Measurements from ENCODE around the gene ST3GAL5.
A peak's percentile ranks its signal among the peaks of the same experiment; 100 is the strongest.

The ST3GAL5 gene

DNA sequence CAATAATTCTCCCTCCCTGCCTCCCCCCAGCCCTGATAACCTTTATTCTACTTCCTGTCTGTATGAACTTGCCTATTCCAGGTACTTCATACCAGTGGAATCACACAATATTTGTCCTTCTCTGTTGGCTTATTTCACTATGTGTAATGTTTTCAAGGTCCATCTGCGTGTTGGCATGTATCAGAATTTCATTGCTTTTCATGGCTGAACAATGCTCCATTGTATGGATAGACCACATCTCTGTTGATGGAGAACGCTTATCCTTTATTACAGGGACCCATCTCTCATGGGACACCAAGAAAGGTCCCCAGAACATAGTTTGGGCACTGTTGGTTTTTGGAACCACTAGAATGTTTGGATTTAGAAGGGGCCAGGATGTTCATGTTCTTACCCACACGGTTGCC lies 94.8 kb downstream of the ST3GAL5 start:
- no peak for TF ChIP-seq Cebpa-rat (IDR thresholded peaks at IDR 0.05)
- Histone ChIP-seq H3K27ac (no peak overlapping the region), H3K9me3 (replicated peaks in 1 of 11) (no peaks in the 10 kb centered on the region), H3K4me2 (no peak overlapping the region), H3K36me3 (no peaks in the 10 kb centered on the region), H3K9ac (no peak overlapping the region), H3K4me3 (no peak overlapping the region), H3K27me3 (no peaks in the 10 kb centered on the region), H3K4me1 (peaks cover 14 to 30% (median 18%) of the 10 kb centered on the region in 10 experiments; a peak in 19 of 20 replicates), H4K20me1 (peaks cover 0 to 6% (median 0%) of the 10 kb centered on the region in 11 experiments; a peak in 1 of 22 replicates)

DNA sequence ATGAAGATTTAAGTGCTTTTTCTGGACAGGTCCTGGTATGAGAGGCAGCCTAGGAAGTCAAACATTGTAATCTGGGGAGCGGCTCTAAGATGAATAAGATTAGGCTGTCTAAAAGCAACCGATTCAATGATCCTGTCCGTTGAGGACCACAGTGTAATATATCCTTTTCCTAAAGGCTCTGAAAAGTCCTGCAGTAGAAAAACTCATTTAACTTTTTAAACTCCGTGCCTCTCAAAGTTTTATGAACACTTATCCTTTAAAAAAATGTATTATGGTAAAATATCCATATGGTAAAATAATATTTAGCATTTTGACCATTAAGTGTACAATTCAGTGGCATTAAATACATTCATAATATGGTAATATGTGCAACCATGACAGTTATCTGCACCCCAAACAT lies 95.2 kb downstream of the ST3GAL5 start:
- Histone ChIP-seq H3K27me3 (no peaks in the 10 kb centered on the region), H3K4me2 (no peak overlapping the region), H3K36me3 (no peaks in the 10 kb centered on the region), H3K4me3 (no peak overlapping the region), H3K9me3 (replicated peaks in 1 of 11) (no peaks in the 10 kb centered on the region), H4K20me1 (peaks cover 0 to 6% (median 0%) of the 10 kb centered on the region in 11 experiments; a peak in 1 of 22 replicates), H3K4me1 (peaks cover 14 to 30% (median 18%) of the 10 kb centered on the region in 10 experiments; a peak in 19 of 20 replicates), H3K9ac (no peak overlapping the region), H3K27ac (no peak overlapping the region)
- no peak for TF ChIP-seq Cebpa-rat (IDR thresholded peaks at IDR 0.05)

DNA sequence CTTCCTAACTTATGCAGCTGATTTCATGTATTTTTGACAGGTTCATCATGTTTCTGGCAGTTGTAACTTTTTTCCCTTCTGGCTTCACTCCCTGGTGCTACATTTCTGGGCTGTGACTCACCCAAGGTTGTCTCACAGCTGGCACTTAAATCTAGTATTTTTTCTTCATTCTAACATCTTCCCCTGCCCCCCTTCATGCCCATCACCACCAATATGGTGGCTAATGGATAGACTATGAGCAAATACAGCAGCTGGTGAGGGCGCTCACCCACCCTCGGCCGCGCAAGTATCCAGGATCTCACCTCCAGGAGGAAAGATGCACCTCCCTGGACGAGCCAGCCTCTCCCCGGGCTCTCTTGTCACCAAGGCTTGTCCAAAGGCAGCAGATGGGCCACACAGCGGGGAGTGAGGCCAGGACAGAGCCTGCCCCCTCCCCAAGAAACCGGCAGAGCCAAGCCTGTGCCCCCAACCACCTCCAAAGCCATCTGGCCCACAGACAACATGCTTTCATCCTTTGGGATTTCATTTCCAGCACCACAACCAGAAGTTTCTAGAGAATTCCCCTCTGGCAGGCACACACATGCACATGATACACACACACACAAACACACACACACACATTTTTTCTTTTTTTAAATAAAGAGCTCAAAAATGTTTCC lies 95.9 kb downstream of the ST3GAL5 start:
- Histone ChIP-seq H3K9ac (no peak overlapping the region), H4K20me1 (peaks cover 0 to 6% (median 0%) of the 10 kb centered on the region in 11 experiments; a peak in 1 of 22 replicates), H3K4me1 (peaks cover 14 to 30% (median 18%) of the 10 kb centered on the region in 10 experiments; a peak in 19 of 20 replicates), H3K36me3 (no peaks in the 10 kb centered on the region), H3K27me3 (no peaks in the 10 kb centered on the region), H3K4me2 (peak overlapping the region in 4 of 11 experiments; percentile 8 to 35 (median 17); a peak in 2 of 22 replicates), H3K4me3 (no peak overlapping the region), H3K27ac (no peak overlapping the region), H3K9me3 (replicated peaks in 1 of 11) (no peaks in the 10 kb centered on the region)
- no peak for TF ChIP-seq Cebpa-rat (IDR thresholded peaks at IDR 0.05)

DNA sequence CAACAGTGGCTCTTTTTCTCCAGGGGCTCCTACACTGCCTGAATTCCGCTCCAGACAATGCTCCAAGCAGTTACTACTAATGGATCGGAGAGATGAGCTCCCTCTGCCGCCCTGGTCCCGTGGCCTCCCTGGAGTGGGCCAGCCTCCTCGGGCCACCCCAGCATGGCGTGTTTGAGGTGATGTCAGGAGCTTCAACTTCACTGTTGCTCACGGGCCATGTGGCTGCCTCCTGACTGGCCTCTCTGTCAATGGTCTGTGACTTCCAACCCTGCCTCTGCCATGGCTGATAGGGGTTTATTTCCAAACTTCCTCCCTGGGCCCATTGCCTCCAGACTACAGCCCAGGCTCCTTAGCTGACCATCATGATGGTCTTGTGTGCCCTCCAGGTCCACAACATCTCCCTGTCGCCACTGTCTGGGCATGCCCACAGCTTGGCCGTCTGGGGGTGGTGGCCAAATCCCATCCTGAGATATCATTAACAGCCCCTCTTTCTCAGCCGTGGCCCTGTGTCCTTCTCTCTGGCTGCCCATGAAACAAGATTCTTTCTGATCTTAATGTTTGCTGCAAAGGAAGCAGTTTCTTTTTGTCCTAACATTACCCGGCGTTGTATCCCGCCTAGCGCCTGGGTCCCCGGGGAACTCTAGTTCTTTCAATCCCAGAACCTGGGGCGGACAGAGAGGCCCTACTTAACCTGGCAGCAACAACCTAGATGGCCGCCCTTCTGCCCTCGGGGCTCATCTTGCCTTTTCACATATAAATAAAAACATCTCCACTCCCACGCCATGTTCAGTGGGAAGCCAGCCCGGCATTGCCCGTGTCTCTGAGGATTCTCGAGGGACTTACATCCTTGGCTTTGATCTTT lies 96.9 kb downstream of the ST3GAL5 start:
- Histone ChIP-seq H3K4me3 (no peak overlapping the region), H3K4me1 (peaks cover 14 to 30% (median 18%) of the 10 kb centered on the region in 10 experiments; a peak in 19 of 20 replicates), H3K9ac (no peak overlapping the region), H4K20me1 (peaks cover 0 to 6% (median 0%) of the 10 kb centered on the region in 11 experiments; a peak in 1 of 22 replicates), H3K9me3 (replicated peaks in 1 of 11) (no peaks in the 10 kb centered on the region), H3K27me3 (no peaks in the 10 kb centered on the region), H3K36me3 (no peaks in the 10 kb centered on the region), H3K27ac (no peak overlapping the region), H3K4me2 (peak overlapping the region in 6 of 11 experiments; percentile 5 to 35 (median 12); a peak in 8 of 22 replicates)
- TF ChIP-seq Cebpa-rat (IDR thresholded peaks at IDR 0.05): no peak

DNA sequence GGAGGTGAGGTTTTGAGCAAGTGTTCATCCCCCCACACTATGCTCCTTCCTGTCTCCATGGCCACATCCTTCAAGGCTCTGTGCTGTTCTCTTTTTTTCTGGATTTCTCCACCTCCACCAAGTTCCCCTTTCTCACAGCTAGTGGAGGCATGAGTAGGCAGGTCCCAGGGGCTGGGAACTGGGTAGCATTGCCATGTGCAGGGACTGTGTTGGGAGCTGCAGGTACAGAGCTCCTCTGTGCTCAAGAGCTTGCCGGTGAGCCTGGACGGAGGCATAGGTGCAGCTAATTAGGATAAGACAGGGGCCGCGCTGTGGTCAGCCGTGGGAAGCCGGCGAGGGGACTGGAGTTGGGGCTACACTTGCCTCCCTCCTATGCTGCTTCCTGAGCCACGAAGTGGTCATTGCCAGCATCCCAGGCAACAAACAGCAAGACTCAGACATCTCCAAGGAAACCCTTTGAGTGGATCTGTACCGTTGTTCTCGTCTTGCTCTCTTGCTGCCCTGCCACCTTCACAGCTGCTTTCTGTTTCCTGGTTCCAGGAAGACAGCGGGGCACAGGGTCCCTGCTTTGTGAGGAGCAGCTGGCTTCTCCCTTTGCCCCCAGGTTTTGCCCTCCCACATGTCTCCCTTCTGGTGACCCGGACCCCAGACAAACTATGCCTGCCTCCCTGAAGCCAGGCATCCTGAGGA lies 98.1 kb downstream of the ST3GAL5 start:
- H3K27ac ChIP-seq: peak overlapping the region in 1 of 11 experiments; percentile 11; a peak in 1 of 22 replicates
- H4K20me1 ChIP-seq: peaks cover 0 to 3% (median 0%) of the 10 kb centered on the region in 11 experiments; a peak in 1 of 22 replicates
- peak overlapping the region; percentile 24 to 81 (median 59); a peak in 21 of 22 replicates for H3K4me2 ChIP-seq
- H3K27me3 ChIP-seq: peaks cover 0 to 3% (median 0%) of the 10 kb centered on the region in 11 experiments; a peak in 2 of 22 replicates
- peaks cover 15 to 41% (median 27%) of the 10 kb centered on the region in 10 experiments for H3K4me1 ChIP-seq
- H3K9ac ChIP-seq: no peak overlapping the region
- H3K4me3 ChIP-seq: no peak overlapping the region
- TF ChIP-seq Cebpa-rat (IDR thresholded peaks at IDR 0.05): no peak
- H3K36me3 ChIP-seq: no peaks in the 10 kb centered on the region
- no peaks in the 10 kb centered on the region for H3K9me3 ChIP-seq (replicated peaks in 1 of 11)

DNA sequence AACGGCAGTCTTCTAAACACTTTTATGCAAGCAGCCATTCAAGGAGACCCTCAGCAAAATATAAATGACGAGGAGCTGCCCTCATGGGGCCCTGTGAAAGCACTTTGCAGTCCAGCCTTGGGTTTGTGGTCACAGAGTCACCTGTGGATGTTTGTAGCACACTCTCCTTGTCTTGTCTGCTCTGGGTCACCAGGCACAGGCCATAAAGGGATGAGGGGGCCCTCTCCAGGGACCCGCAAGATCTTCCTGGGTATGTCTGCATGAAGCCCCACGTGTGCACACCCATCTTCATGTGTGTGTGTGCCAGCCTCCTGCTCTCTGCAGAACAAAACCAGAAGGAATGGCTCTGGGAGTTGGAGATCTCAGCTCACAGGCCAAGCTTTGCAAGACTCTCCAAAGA lies 98.8 kb downstream of the ST3GAL5 start:
- Histone ChIP-seq H3K36me3 (no peaks in the 10 kb centered on the region), H3K9me3 (replicated peaks in 1 of 11) (no peaks in the 10 kb centered on the region), H3K27me3 (peaks cover 0 to 9% (median 0%) of the 10 kb centered on the region in 11 experiments; a peak in 4 of 22 replicates), H3K4me1 (peaks cover 21 to 47% (median 33%) of the 10 kb centered on the region in 10 experiments), H3K4me3 (no peak overlapping the region), H3K9ac (no peak overlapping the region), H4K20me1 (no peaks in the 10 kb centered on the region; a peak in 1 of 22 replicates), H3K27ac (no peak overlapping the region), H3K4me2 (peak overlapping the region; percentile 24 to 81 (median 59); a peak in 21 of 22 replicates)
- TF ChIP-seq Cebpa-rat (IDR thresholded peaks at IDR 0.05): no peak

DNA sequence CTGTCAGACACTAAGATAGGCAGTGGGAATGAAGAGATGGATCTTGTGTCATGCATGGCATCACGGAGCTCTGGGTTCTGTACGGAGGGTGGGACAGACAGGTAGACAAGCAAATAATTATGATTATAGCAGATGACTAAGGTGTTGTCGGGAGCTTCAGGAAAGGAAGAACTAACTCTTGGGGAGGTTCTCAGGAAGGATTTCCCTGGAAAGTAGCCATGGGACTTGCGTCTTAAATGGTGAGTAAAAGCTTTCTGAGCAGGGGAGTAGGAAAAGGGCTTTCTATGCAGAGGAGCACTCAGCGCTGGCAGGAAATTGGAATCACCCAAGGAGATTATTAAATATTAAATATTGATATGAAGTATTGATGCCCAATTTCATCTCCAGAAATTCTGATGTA lies 99.5 kb downstream of the ST3GAL5 start:
- Histone ChIP-seq H3K4me2 (no peak overlapping the region), H3K9me3 (replicated peaks in 1 of 11) (no peaks in the 10 kb centered on the region), H3K4me3 (no peak overlapping the region), H3K27ac (no peak overlapping the region), H3K4me1 (peaks cover 25 to 51% (median 37%) of the 10 kb centered on the region in 10 experiments), H3K36me3 (no peaks in the 10 kb centered on the region), H3K27me3 (peaks cover 0 to 11% (median 0%) of the 10 kb centered on the region in 11 experiments; a peak in 4 of 22 replicates), H4K20me1 (no peaks in the 10 kb centered on the region; a peak in 1 of 22 replicates), H3K9ac (no peak overlapping the region)
- TF ChIP-seq Cebpa-rat (IDR thresholded peaks at IDR 0.05): no peak

DNA sequence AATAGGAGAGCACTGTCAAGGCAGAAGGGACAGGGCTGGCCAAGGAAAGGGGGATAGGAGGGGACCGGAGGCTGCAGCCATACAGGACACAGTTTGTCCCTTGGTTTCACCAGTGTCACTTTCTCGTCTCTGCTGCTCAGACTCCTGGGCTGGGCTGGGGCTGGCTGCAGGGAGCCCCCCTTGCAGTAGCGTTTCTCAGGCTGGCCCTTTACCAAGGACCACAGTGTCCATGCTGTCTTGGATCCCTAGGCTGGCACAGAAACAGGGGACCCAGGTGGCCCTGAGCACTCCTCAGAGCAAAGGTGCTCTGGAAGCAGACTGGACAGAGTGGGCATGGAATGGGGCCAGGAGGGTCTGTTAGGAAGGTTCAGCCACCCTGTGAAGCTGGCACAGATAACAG lies 100.2 kb downstream of the ST3GAL5 start:
- H3K36me3 ChIP-seq: no peaks in the 10 kb centered on the region
- peaks cover 0 to 11% (median 0%) of the 10 kb centered on the region in 11 experiments; a peak in 4 of 22 replicates for H3K27me3 ChIP-seq
- H3K9ac ChIP-seq: no peak overlapping the region
- H4K20me1 ChIP-seq: no peaks in the 10 kb centered on the region; a peak in 1 of 22 replicates
- no peak for TF ChIP-seq Cebpa-rat (IDR thresholded peaks at IDR 0.05)
- H3K4me1 ChIP-seq: peaks cover 25 to 51% (median 37%) of the 10 kb centered on the region in 10 experiments
- H3K4me2 ChIP-seq: no peak overlapping the region
- H3K4me3 ChIP-seq: no peak overlapping the region
- H3K27ac ChIP-seq: no peak overlapping the region
- no peaks in the 10 kb centered on the region for H3K9me3 ChIP-seq (replicated peaks in 1 of 11)

Measured in BLaER1 treated with 17β-estradiol and CSF1 and Interleukin-3, amounts not matched to agents 10 nM and 100 nM (cell line).